Measurements from ENCODE around the gene NELFB.

GRCh38 chr9:137240318-137240840, 14.7 kb upstream of the NELFB start:
- no peak; the same call in 1 of the 2 replicates for TF ChIP-seq CTCF (IDR thresholded peaks at IDR 0.05; ENCODE audit: low read length)
- no peak for TF ChIP-seq EZH2 (IDR thresholded peaks at IDR 0.05; ENCODE audit: borderline replicate concordance, low read length)

All from OCI-LY1 (cell line).